ENCODE results near the gene IFT122. TPM values are rescaled to one million over a fixed set of nuclear protein-coding genes. Genes with fewer than 3 reads are reported as not detected.

Gene IFT122
- total RNA-seq, 2 experiments from 2014 or later, result 23.0 to 25.9 TPM

DNA sequence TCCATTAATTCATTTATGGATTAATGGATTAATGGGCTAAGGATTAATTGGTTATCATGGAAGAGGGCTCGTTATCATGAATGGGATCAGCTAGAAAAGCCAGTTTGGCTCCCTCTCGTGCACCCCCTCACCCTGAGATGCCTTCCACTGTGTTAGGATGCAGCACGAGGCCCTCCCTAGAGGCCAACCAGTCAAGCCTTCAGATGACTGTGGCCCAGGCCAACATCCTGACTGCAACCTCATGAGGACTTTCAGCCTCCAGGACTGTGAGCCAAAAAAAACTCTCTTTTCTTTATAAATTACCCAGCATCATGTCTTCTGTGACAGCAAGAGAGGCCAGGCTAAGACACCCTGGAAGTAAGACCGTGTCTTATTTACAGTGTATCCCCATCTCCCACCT, 20.5 kb upstream of the IFT122 start:
- DNase-seq (no peak), ATAC-seq (ENCODE audit: low read depth) (no peak)
- H3K4me1 Mint-ChIP-seq, result peaks cover 6% of the 10 kb centered on the region
- H3K36me3 Mint-ChIP-seq, result no peaks in the 10 kb centered on the region
- POLR2A ChIA-PET, result no interaction called here
- H3K4me3 Mint-ChIP-seq, result no peak overlapping the region
- H3K27me3 Mint-ChIP-seq, result peaks cover 4% of the 10 kb centered on the region
- H3K27ac Mint-ChIP-seq, result no peak overlapping the region
- peaks cover 2% of the 10 kb centered on the region for H3K9me3 Mint-ChIP-seq

- peaks cover 2% of the 10 kb centered on the region for H3K9me3 Mint-ChIP-seq
- peaks cover 6% of the 10 kb centered on the region for H3K4me1 Mint-ChIP-seq
- no peak overlapping the region for H3K27ac Mint-ChIP-seq
- no peak for ATAC-seq (ENCODE audit: low read depth)
- POLR2A ChIA-PET, result no interaction called here
- H3K4me3 Mint-ChIP-seq, result no peak overlapping the region
- DNase-seq, result no peak
- no peaks in the 10 kb centered on the region for H3K36me3 Mint-ChIP-seq
- H3K27me3 Mint-ChIP-seq, result peaks cover 4% of the 10 kb centered on the region
Observed at GRCh38 chr3:129421236-129421883, 18.7 kb upstream of the IFT122 start.

GRCh38 chr3:129421988-129422745, 17.9 kb upstream of the IFT122 start:
- Mint-ChIP-seq H3K27me3 (peaks cover 4% of the 10 kb centered on the region), H3K9me3 (peaks cover 2% of the 10 kb centered on the region), H3K4me1 (peaks cover 6% of the 10 kb centered on the region), H3K4me3 (no peak overlapping the region), H3K27ac (no peak overlapping the region), H3K36me3 (no peaks in the 10 kb centered on the region)
- POLR2A ChIA-PET, result no interaction called here
- no peak for ATAC-seq (ENCODE audit: low read depth)
- DNase-seq, result no peak

- H3K27me3 Mint-ChIP-seq, result peaks cover 7% of the 10 kb centered on the region
- no peaks in the 10 kb centered on the region for H3K36me3 Mint-ChIP-seq
- no peak overlapping the region for H3K27ac Mint-ChIP-seq
- POLR2A ChIA-PET, result no interaction called here
- H3K4me1 Mint-ChIP-seq, result peaks cover 9% of the 10 kb centered on the region
- H3K4me3 Mint-ChIP-seq, result no peak overlapping the region
- DNase-seq (no peak), ATAC-seq (ENCODE audit: low read depth) (no peak)
- H3K9me3 Mint-ChIP-seq, result peaks cover 2% of the 10 kb centered on the region
Observed at GRCh38 chr3:129422897-129423296, 17.1 kb upstream of the IFT122 start.

- ATAC-seq (ENCODE audit: low read depth), result no peak
- POLR2A ChIA-PET, result no interaction called here
- Mint-ChIP-seq H3K4me3 (no peak overlapping the region), H3K36me3 (peaks cover 4% of the 10 kb centered on the region), H3K4me1 (peaks cover 22% of the 10 kb centered on the region), H3K27me3 (peaks cover 10% of the 10 kb centered on the region), H3K9me3 (peaks cover 2% of the 10 kb centered on the region), H3K27ac (no peak overlapping the region)
- no peak for DNase-seq
Observed at GRCh38 chr3:129424185-129424841, 15.7 kb upstream of the IFT122 start.

GRCh38 chr3:129425213-129425612, 14.8 kb upstream of the IFT122 start:
- POLR2A ChIA-PET, result no interaction called here
- peaks cover 7% of the 10 kb centered on the region for H3K36me3 Mint-ChIP-seq
- H3K27me3 Mint-ChIP-seq, result peaks cover 10% of the 10 kb centered on the region
- no peak overlapping the region for H3K27ac Mint-ChIP-seq
- DNase-seq, result no peak
- no peak overlapping the region for H3K4me3 Mint-ChIP-seq
- ATAC-seq (ENCODE audit: low read depth), result no peak
- peaks cover 2% of the 10 kb centered on the region for H3K9me3 Mint-ChIP-seq
- peaks cover 26% of the 10 kb centered on the region for H3K4me1 Mint-ChIP-seq

- DNase-seq (no peak), ATAC-seq (ENCODE audit: low read depth) (no peak)
- Mint-ChIP-seq H3K4me1 (peaks cover 28% of the 10 kb centered on the region), H3K4me3 (no peak overlapping the region), H3K27ac (no peak overlapping the region), H3K36me3 (peaks cover 10% of the 10 kb centered on the region), H3K27me3 (peaks cover 9% of the 10 kb centered on the region), H3K9me3 (peaks cover 2% of the 10 kb centered on the region)
- POLR2A ChIA-PET, result interaction anchor here (0.7 kb wide), 1 partner anchor 9 kb away, joined by 4 read pairs; no protein-coding TSS in a partner anchor
Observed at GRCh38 chr3:129425619-129426018, 14.4 kb upstream of the IFT122 start.

- H3K36me3 Mint-ChIP-seq, result peaks cover 21% of the 10 kb centered on the region
- POLR2A ChIA-PET, result interaction anchor here (0.9 to 5.6 kb wide), 4 partner anchors 12 to 458 kb away, joined by 3 to 38 read pairs (median 5); partner anchors contain the start of genes IFT122 and MBD4
- peaks cover 6% of the 10 kb centered on the region for H3K27me3 Mint-ChIP-seq
- DNase-seq (no peak), ATAC-seq (ENCODE audit: low read depth) (no peak)
- H3K27ac Mint-ChIP-seq, result no peak overlapping the region
- peak overlapping the region; percentile 56 for H3K4me3 Mint-ChIP-seq
- H3K9me3 Mint-ChIP-seq, result peaks cover 2% of the 10 kb centered on the region
- H3K4me1 Mint-ChIP-seq, result peaks cover 39% of the 10 kb centered on the region
Observed at GRCh38 chr3:129428007-129428375, 12.0 kb upstream of the IFT122 start.

GRCh38 chr3:129428376-129429079, 11.5 kb upstream of the IFT122 start, which contains the start of gene EFCAB12:
Gene EFCAB12 (minus strand): TSS chr3:129428636. CDS start chr3:129428488, 148 bp downstream.
- Mint-ChIP-seq H3K9me3 (peaks cover 2% of the 10 kb centered on the region), H3K27ac (peak within 1 kb of the TSS; percentile 30), H3K36me3 (peaks cover 24% of the 10 kb centered on the region), H3K4me1 (peaks cover 39% of the 10 kb centered on the region), H3K4me3 (peak within 1 kb of the TSS; percentile 56), H3K27me3 (peaks cover 6% of the 10 kb centered on the region)
- POLR2A ChIA-PET, result interaction anchor here (0.9 to 5.6 kb wide), 5 partner anchors 11 to 459 kb away, joined by 3 to 38 read pairs (median 4); partner anchors contain the start of genes IFT122 and MBD4
- ATAC-seq (ENCODE audit: low read depth), result peak; percentile 92
- peak; percentile 84 for DNase-seq

DNA sequence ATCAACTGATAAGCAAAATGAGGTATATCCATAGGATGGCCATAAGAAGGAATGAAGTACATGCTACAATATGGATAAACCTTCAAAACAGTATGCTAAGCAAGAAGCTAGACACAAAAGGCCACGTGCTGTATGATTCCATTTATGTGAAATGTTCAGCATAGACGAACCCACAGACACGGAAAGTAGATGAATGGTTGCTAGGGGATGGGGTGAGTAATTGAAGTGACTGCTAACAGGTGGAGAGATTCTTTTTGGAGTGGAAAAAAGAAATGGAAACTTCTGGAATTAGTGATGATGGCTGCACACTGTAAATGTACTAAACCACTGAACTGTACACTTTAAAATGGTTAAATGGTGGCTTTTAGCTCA, 11.0 kb upstream of the IFT122 start:
- peak overlapping the region; percentile 56 for H3K4me3 Mint-ChIP-seq
- H3K4me1 Mint-ChIP-seq, result peaks cover 39% of the 10 kb centered on the region
- peaks cover 30% of the 10 kb centered on the region for H3K36me3 Mint-ChIP-seq
- H3K27me3 Mint-ChIP-seq, result peaks cover 6% of the 10 kb centered on the region
- POLR2A ChIA-PET, result interaction anchor here (0.6 to 5.6 kb wide), 5 partner anchors 11 to 459 kb away, joined by 3 to 38 read pairs (median 4); partner anchors contain the start of genes IFT122 and MBD4
- ATAC-seq (ENCODE audit: low read depth), result no peak
- H3K27ac Mint-ChIP-seq, result peak overlapping the region; percentile 30
- DNase-seq, result no peak
- peaks cover 2% of the 10 kb centered on the region for H3K9me3 Mint-ChIP-seq

GRCh38 chr3:129429602-129430001, 10.4 kb upstream of the IFT122 start:
- no peak for ATAC-seq (ENCODE audit: low read depth)
- peaks cover 38% of the 10 kb centered on the region for H3K4me1 Mint-ChIP-seq
- POLR2A ChIA-PET, result interaction anchor here (0.6 to 5.6 kb wide), 3 partner anchors 10 to 114 kb away, joined by 3 to 38 read pairs (median 4); partner anchors contain the start of genes IFT122 and MBD4
- peaks cover 32% of the 10 kb centered on the region for H3K36me3 Mint-ChIP-seq
- H3K4me3 Mint-ChIP-seq, result no peak overlapping the region
- no peak for DNase-seq
- no peak overlapping the region for H3K27ac Mint-ChIP-seq
- no peaks in the 10 kb centered on the region for H3K9me3 Mint-ChIP-seq
- H3K27me3 Mint-ChIP-seq, result peaks cover 6% of the 10 kb centered on the region

- Mint-ChIP-seq H3K4me1 (peaks cover 54% of the 10 kb centered on the region), H3K36me3 (peaks cover 38% of the 10 kb centered on the region)
- no peak for ATAC-seq (ENCODE audit: low read depth)
Observed at GRCh38 chr3:129432036-129432435, 8.0 kb upstream of the IFT122 start.

GRCh38 chr3:129432671-129433070, 7.4 kb upstream of the IFT122 start:
- H3K9me3 Mint-ChIP-seq, result no peaks in the 10 kb centered on the region
- no peak for ATAC-seq (ENCODE audit: low read depth)
- H3K27ac Mint-ChIP-seq, result no peak overlapping the region
- H3K4me1 Mint-ChIP-seq, result peaks cover 55% of the 10 kb centered on the region
- peaks cover 6% of the 10 kb centered on the region for H3K27me3 Mint-ChIP-seq
- peaks cover 41% of the 10 kb centered on the region for H3K36me3 Mint-ChIP-seq
- POLR2A ChIA-PET, result no interaction called here
- no peak for DNase-seq
- H3K4me3 Mint-ChIP-seq, result no peak overlapping the region

More at GRCh38 chr3:129432036-129432435, 8.0 kb upstream of the IFT122 start:
- POLR2A ChIA-PET, result no interaction called here
- DNase-seq, result no peak
- peaks cover 6% of the 10 kb centered on the region for H3K27me3 Mint-ChIP-seq
- H3K4me3 Mint-ChIP-seq, result no peak overlapping the region
- H3K27ac Mint-ChIP-seq, result peak overlapping the region; percentile 13
- H3K9me3 Mint-ChIP-seq, result no peaks in the 10 kb centered on the region

Measured in activated naive CD8-positive, alpha-beta T cell treated with anti-CD3 and anti-CD28 coated beads, Interleukin-2, amount 10 ng/mL, durations not matched to agents 7 days and 5 days (primary cell).